ENCODE data around the gene MYH7. TPM values are rescaled to one million over a fixed set of nuclear protein-coding genes. Genes with fewer than 3 reads are reported as not detected.
A peak's percentile ranks its signal among the peaks of the same experiment; 100 is the strongest.
"Not testable (repeated sequence)": the region's sequence is repeated elsewhere in the genome, so short reads cannot be mapped to it uniquely, and the experiment has no call there.

The MYH7 gene
- total RNA-seq, 1 experiment from 2014 or later: not detected

- DNase-seq (ENCODE audit: low spot score): no peak
- peak; percentile 65 for ATAC-seq
- Mint-ChIP-seq H3K4me3 (no peak overlapping the region), H3K4me1 (peaks cover 17% of the 10 kb centered on the region), H3K36me3 (no peaks in the 10 kb centered on the region), H3K27me3 (ENCODE audit: low read depth) (peaks cover 30% of the 10 kb centered on the region), H3K27ac (no peak overlapping the region), H3K9me3 (peaks cover 5% of the 10 kb centered on the region)
- CTCF ChIA-PET: interaction anchor here (0.7 to 2.4 kb wide), 4 partner anchors 13 to 272 kb away, joined by 4 to 18 read pairs (median 4); no protein-coding TSS in a partner anchor
- TF ChIP-seq CDX4 (CRISPR knock-in tag; IDR thresholded peaks at IDR 0.05; ENCODE audit: borderline replicate concordance) (no peak), FOXJ3 (CRISPR knock-in tag; IDR thresholded peaks at IDR 0.05; ENCODE audit: borderline replicate concordance) (no peak), JUN (CRISPR knock-in tag; IDR thresholded peaks at IDR 0.05) (no peak), ETV6 (CRISPR knock-in tag; IDR thresholded peaks at IDR 0.05) (no peak)
- POLR2A ChIA-PET: interaction anchor here (0.6 kb wide), 1 partner anchor 63 kb away, joined by 3 read pairs; no protein-coding TSS in a partner anchor
Measured at GRCh38 chr14:23392613-23393012, 42.8 kb downstream of the MYH7 start.

DNA sequence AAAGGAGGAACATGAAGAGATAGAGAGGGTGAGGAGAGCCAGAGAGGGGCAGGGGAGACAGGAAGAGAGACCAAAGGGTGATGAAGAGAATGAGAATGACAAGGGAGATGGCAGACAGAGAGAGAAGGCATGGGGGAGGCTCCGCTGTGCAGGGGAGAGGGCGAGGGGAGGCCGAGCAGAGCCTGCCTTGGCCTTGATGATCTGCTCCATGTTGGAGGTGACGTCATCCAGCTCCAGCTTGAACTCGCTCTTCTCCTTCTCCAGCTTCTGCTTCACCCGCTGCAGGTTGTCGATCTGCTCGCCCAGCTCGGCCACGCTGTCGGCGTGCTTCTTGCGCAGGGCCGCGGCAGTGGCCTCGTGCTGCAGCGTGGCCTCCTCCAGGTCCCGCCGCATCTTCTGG, 45.6 kb downstream of the MYH7 start:
- not testable (repeated sequence) for H3K27ac Mint-ChIP-seq; H3K4me3 Mint-ChIP-seq; H3K9me3 Mint-ChIP-seq; ATAC-seq; H3K36me3 Mint-ChIP-seq; DNase-seq (ENCODE audit: low spot score)
- ChIA-PET CTCF (interaction anchor here (1.2 to 3.7 kb wide), 5 partner anchors 11 to 63 kb away, joined by 3 to 27 read pairs (median 6); partner anchors contain the start of gene CMTM5), POLR2A (interaction anchor here (1.6 kb wide), 1 partner anchor 13 kb away, joined by 4 read pairs; the partner anchor contains the start of gene CMTM5)
- peaks cover 17% of the 10 kb centered on the region for H3K4me1 Mint-ChIP-seq
- peaks cover 29% of the 10 kb centered on the region for H3K27me3 Mint-ChIP-seq (ENCODE audit: low read depth)

DNA sequence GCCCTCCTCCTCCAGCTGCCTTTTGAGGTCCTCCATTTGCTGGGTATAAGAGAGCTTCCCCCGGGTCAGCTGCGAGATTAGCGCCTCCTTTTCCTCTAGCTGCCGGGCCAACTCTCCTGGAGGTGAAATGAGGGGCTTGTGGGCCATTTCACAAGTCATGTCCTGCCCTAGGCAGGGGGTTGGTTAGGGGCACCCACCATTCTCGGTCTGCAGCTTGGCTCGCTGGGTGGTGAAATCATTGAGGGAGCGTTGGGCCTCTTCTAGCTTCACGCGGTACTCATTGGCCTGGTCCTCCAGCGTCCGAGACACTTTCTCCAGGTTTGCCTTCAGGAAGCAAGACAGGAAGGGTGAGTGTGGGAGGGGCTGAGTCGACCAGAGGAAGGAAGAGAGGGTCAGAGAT, 46.1 kb downstream of the MYH7 start:
- DNase-seq (ENCODE audit: low spot score): no peak
- H3K27ac Mint-ChIP-seq: no peak overlapping the region
- ChIA-PET CTCF (interaction anchor here (1.0 to 3.7 kb wide), 7 partner anchors 10 to 269 kb away, joined by 3 to 27 read pairs (median 6); partner anchors contain the start of gene CMTM5), POLR2A (interaction anchor here (1.6 kb wide), 1 partner anchor 13 kb away, joined by 4 read pairs; the partner anchor contains the start of gene CMTM5)
- H3K4me1 Mint-ChIP-seq: peaks cover 17% of the 10 kb centered on the region
- no peak for TF ChIP-seq ZNF281 (CRISPR knock-in tag; IDR thresholded peaks at IDR 0.05)
- no peak for TF ChIP-seq ZNF317 (CRISPR knock-in tag; IDR thresholded peaks at IDR 0.05; ENCODE audit: borderline replicate concordance, low read depth)
- TF ChIP-seq, protein P1, sequence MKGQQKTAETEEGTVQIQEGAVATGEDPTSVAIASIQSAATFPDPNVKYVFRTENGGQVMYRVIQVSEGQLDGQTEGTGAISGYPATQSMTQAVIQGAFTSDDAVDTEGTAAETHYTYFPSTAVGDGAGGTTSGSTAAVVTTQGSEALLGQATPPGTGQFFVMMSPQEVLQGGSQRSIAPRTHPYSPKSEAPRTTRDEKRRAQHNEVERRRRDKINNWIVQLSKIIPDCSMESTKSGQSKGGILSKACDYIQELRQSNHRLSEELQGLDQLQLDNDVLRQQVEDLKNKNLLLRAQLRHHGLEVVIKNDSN (CRISPR knock-in tag; IDR thresholded peaks at IDR 0.05): no peak
- no peak for TF ChIP-seq CREB1 (CRISPR knock-in tag; IDR thresholded peaks at IDR 0.05)
- TF ChIP-seq, protein P2, sequence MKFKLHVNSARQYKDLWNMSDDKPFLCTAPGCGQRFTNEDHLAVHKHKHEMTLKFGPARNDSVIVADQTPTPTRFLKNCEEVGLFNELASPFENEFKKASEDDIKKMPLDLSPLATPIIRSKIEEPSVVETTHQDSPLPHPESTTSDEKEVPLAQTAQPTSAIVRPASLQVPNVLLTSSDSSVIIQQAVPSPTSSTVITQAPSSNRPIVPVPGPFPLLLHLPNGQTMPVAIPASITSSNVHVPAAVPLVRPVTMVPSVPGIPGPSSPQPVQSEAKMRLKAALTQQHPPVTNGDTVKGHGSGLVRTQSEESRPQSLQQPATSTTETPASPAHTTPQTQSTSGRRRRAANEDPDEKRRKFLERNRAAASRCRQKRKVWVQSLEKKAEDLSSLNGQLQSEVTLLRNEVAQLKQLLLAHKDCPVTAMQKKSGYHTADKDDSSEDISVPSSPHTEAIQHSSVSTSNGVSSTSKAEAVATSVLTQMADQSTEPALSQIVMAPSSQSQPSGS (CRISPR knock-in tag; IDR thresholded peaks at IDR 0.05; ENCODE audit: borderline replicate concordance, low read depth): no peak
- TF ChIP-seq HMGXB4 (CRISPR knock-in tag; IDR thresholded peaks at IDR 0.05): no peak
- TF ChIP-seq, protein P3, sequence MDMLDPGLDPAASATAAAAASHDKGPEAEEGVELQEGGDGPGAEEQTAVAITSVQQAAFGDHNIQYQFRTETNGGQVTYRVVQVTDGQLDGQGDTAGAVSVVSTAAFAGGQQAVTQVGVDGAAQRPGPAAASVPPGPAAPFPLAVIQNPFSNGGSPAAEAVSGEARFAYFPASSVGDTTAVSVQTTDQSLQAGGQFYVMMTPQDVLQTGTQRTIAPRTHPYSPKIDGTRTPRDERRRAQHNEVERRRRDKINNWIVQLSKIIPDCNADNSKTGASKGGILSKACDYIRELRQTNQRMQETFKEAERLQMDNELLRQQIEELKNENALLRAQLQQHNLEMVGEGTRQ (CRISPR knock-in tag; IDR thresholded peaks at IDR 0.05): no peak
- no peak for TF ChIP-seq TP53 (CRISPR knock-in tag; IDR thresholded peaks at IDR 0.05)
- no peak for TF ChIP-seq CDX4 (CRISPR knock-in tag; IDR thresholded peaks at IDR 0.05; ENCODE audit: borderline replicate concordance)
- TF ChIP-seq GRHL2 (CRISPR knock-in tag; IDR thresholded peaks at IDR 0.05; ENCODE audit: insufficient replicate concordance, severe bottlenecking): no peak
- no peak for ATAC-seq
- no peaks in the 10 kb centered on the region for H3K36me3 Mint-ChIP-seq
- H3K27me3 Mint-ChIP-seq (ENCODE audit: low read depth): peaks cover 29% of the 10 kb centered on the region
- H3K4me3 Mint-ChIP-seq: no peak overlapping the region
- H3K9me3 Mint-ChIP-seq: peaks cover 5% of the 10 kb centered on the region

All from WTC11 (cell line).